Muscle layer of duodenum (tissue), 2 donors: ENCODE results near the gene TMEM125.

Experiments used
- H3K27ac ChIP-seq: one replicate; pipeline ENCODE4 v1.7.0; 2013; ENCODE audit warnings: mild to moderate bottlenecking, low read length
- H3K27me3 ChIP-seq: one replicate; pipeline ENCODE4 v1.7.0; 2013; ENCODE audit warnings: low read depth, mild to moderate bottlenecking, control low read depth, low read length
- H3K36me3 ChIP-seq, 2 donors: one replicate each; pipeline ENCODE4 v1.7.0; 2013; ENCODE audit warnings: low read length in 2 of 2, control low read depth in 1 of 2, mild to moderate bottlenecking in 1 of 2; ENCODE audit not compliant: insufficient read depth in 2 of 2, control insufficient read depth in 1 of 2
- H3K4me1 ChIP-seq, 2 donors: one replicate each; pipeline ENCODE4 v1.7.0; 2013; ENCODE audit warnings: low read length in 2 of 2, mild to moderate bottlenecking in 2 of 2, control low read depth in 1 of 2, moderate library complexity in 1 of 2; ENCODE audit not compliant: insufficient read depth in 2 of 2, control insufficient read depth in 1 of 2
- H3K4me3 ChIP-seq, 2 donors: one replicate each; pipeline ENCODE4 v1.7.0; 2013; ENCODE audit warnings: low read length in 2 of 2, low read depth in 1 of 2, mild to moderate bottlenecking in 1 of 2
- H3K9me3 ChIP-seq, 2 donors: one replicate each; pipeline ENCODE4 v1.7.0; 2013; ENCODE audit warnings: low read length in 2 of 2, control low read depth in 1 of 2, mild to moderate bottlenecking in 1 of 2; ENCODE audit not compliant: control insufficient read depth in 1 of 2
- donor health status: healthy.

TMEM125 gene

GRCh38 chr1:43269627-43270375 is at the start of gene TMEM125:
TMEM125 (plus strand) TSS chr1:43269983; CDS start chr1:43272723, 2,740 bp downstream.
- Histone ChIP-seq H3K4me3 (peak within 1 kb of the TSS in 1 of 2 donors; percentile 23), H3K9me3 (no peaks in the 10 kb centered on the region), H3K4me1 (peaks cover 0 to 6% of the 10 kb centered on the region in 2 donors), H3K27ac (peak within 1 kb of the TSS; percentile 60), H3K27me3 (no peaks in the 10 kb centered on the region), H3K36me3 (no peaks in the 10 kb centered on the region)

DNA sequence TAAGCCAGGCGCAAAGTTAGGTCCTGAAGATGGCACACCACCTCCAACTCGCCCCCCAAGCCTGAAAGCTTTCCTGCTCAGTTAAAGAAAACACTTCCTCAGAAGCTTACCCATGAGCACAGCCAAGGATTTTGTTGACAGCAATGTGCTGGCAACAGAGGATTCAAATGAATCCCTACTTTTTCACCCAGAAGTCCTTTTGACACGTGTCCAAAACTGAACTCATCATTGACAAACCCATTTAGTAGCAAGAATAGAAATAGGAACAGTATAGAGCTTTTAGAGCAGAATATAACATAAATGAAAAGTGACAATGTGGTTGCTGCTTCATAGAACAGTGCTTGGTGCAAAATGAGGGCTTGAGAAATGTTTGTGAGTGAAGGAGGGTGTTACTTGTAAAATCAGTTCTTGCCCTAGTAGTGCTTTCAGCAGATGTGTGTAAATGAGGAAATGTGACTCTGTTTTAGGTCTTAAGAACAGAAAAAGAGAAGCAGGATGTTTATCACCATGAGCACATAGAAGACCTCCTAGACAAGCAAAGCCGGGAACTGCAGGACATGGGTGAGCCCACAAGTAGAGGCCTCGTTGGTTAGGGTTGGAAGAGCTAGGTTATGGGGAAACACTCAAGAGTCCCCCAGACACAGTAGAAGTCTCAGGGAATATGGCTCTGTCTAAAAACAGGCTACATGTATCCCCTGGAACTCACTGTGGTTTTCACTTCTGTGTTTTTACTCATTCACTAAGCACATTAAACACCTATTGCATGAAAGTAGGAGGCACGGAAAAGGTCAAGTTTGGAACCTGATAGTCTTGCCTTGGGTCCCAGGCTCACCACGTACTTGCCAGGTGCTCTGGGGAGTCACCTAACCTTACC is 48.6 kb upstream of the TMEM125 start:
- Histone ChIP-seq H3K9me3 (no peaks in the 10 kb centered on the region), H3K36me3 (no peaks in the 10 kb centered on the region), H3K27ac (no peak overlapping the region), H3K4me1 (no peaks in the 10 kb centered on the region), H3K4me3 (no peak overlapping the region), H3K27me3 (no peaks in the 10 kb centered on the region)

- Histone ChIP-seq H3K27me3 (no peaks in the 10 kb centered on the region), H3K36me3 (no peaks in the 10 kb centered on the region), H3K9me3 (no peaks in the 10 kb centered on the region), H3K27ac (no peak overlapping the region), H3K4me1 (no peaks in the 10 kb centered on the region), H3K4me3 (no peak overlapping the region)
Observed at GRCh38 chr1:43221797-43222196, 48.0 kb upstream of the TMEM125 start.

DNA sequence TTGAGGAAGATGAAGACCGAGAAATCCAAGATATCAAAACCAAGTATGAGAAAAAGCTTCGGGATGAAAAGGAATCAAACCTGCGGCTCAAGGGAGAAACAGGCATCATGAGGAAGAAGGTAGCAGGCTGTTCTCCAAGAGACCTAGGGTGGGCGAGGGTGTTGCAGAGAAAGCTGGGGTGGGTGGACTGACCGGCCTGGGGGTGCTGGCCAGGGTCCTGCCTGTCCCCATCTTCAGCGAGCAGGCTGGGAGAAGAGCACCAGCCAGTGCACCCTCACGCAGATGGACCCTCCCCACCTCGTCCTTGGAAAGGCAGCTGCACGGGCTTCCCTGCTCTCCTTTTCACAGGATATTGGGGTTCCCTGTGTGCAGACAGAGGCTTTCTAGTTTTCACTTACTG is 46.9 kb upstream of the TMEM125 start:
- no peaks in the 10 kb centered on the region for H3K36me3 ChIP-seq
- H3K27ac ChIP-seq, result no peak overlapping the region

GRCh38 chr1:43225168-43225567 is 44.6 kb upstream of the TMEM125 start:
- Histone ChIP-seq H3K9me3 (no peaks in the 10 kb centered on the region), H3K36me3 (no peaks in the 10 kb centered on the region), H3K27me3 (no peaks in the 10 kb centered on the region), H3K4me3 (no peak overlapping the region), H3K27ac (no peak overlapping the region), H3K4me1 (peaks cover 4 to 7% of the 10 kb centered on the region in 2 donors)

More for the DNA sequence above, 46.9 kb upstream of the TMEM125 start:
- no peaks in the 10 kb centered on the region for H3K27me3 ChIP-seq
- no peak overlapping the region for H3K4me3 ChIP-seq
- H3K4me1 ChIP-seq, result no peaks in the 10 kb centered on the region
- H3K9me3 ChIP-seq, result no peaks in the 10 kb centered on the region

- H3K9me3 ChIP-seq, result no peaks in the 10 kb centered on the region
- no peak overlapping the region for H3K4me3 ChIP-seq
- no peaks in the 10 kb centered on the region for H3K36me3 ChIP-seq
- H3K4me1 ChIP-seq, result peaks cover 4 to 7% of the 10 kb centered on the region in 2 donors
- H3K27me3 ChIP-seq, result no peaks in the 10 kb centered on the region
- H3K27ac ChIP-seq, result no peak overlapping the region
Observed at GRCh38 chr1:43227143-43227764, 42.5 kb upstream of the TMEM125 start.

- H3K4me1 ChIP-seq, result peaks cover 4 to 7% of the 10 kb centered on the region in 2 donors
- no peaks in the 10 kb centered on the region for H3K9me3 ChIP-seq
- no peak overlapping the region for H3K4me3 ChIP-seq
- H3K27ac ChIP-seq, result no peak overlapping the region
- H3K36me3 ChIP-seq, result no peaks in the 10 kb centered on the region
- no peaks in the 10 kb centered on the region for H3K27me3 ChIP-seq
Observed at GRCh38 chr1:43229826-43230780, 39.7 kb upstream of the TMEM125 start.

- no peaks in the 10 kb centered on the region for H3K36me3 ChIP-seq
- peaks cover 4 to 7% of the 10 kb centered on the region in 2 donors for H3K4me1 ChIP-seq
- H3K9me3 ChIP-seq, result no peaks in the 10 kb centered on the region
- H3K4me3 ChIP-seq, result no peak overlapping the region
- no peaks in the 10 kb centered on the region for H3K27me3 ChIP-seq
- no peak overlapping the region for H3K27ac ChIP-seq
Observed at GRCh38 chr1:43232074-43232473, 37.7 kb upstream of the TMEM125 start.

GRCh38 chr1:43232482-43232881 is 37.3 kb upstream of the TMEM125 start:
- Histone ChIP-seq H3K27me3 (no peaks in the 10 kb centered on the region), H3K4me1 (peaks cover 4 to 7% of the 10 kb centered on the region in 2 donors), H3K9me3 (no peaks in the 10 kb centered on the region), H3K4me3 (no peak overlapping the region), H3K27ac (no peak overlapping the region), H3K36me3 (no peaks in the 10 kb centered on the region)

GRCh38 chr1:43233631-43234030 is 36.2 kb upstream of the TMEM125 start:
- Histone ChIP-seq H3K4me1 (peaks cover 4 to 12% of the 10 kb centered on the region in 2 donors), H3K27ac (no peak overlapping the region), H3K36me3 (no peaks in the 10 kb centered on the region), H3K4me3 (no peak overlapping the region), H3K27me3 (no peaks in the 10 kb centered on the region), H3K9me3 (no peaks in the 10 kb centered on the region)
